ENCODE measurements around the gene TNKS2. TPM values are rescaled to one million over a fixed set of nuclear protein-coding genes. Genes with fewer than 3 reads are reported as not detected.

The TNKS2 gene
- total and polyA plus RNA-seq, 2 of the 13 experiments (the other 11 are each of a cell fraction or from before 2014, with no cell fraction given) = 15.2 to 19.4 TPM

- no peaks in the 10 kb centered on the region for H3K9me3 ChIP-seq (ENCODE audit: low read length)
- H3K9ac ChIP-seq (ENCODE audit: insufficient read depth, low read depth, low read length) = no peak overlapping the region
- CTCF ChIA-PET (ENCODE audit: low intra/inter-chr PET ratio, low total read pairs) = no interaction called here
- no peaks in the 10 kb centered on the region for H3K79me2 ChIP-seq (ENCODE audit: insufficient read depth, low read length)
- FAIRE-seq (no peak), ATAC-seq (peak; percentile 76), DNase-seq (ENCODE audit: low spot score) (peak; percentile 56)
- whole genome bisulfite sequencing (ENCODE audit: low lambda C conversion rate) = 5% methylated on average over 1 of the region's 1 CpG
- H3K27me3 ChIP-seq (ENCODE audit: control insufficient read depth in 1 of 2, insufficient read depth in 2 of 2, low read length in 2 of 2) = peaks cover 0 to 7% of the 10 kb centered on the region in 2 experiments; a peak in 1 of 5 replicates
- H4K20me1 ChIP-seq (ENCODE audit: insufficient read depth, low read length) = no peaks in the 10 kb centered on the region
- in situ Hi-C loops (cut with HindIII; ENCODE audit: extremely low pct_ligation_motif_present, low pct_unique_long_range_greater_than_20kb) = no loop called here
- H3K4me1 ChIP-seq (ENCODE audit: insufficient read depth, low read length) = peaks cover 31% of the 10 kb centered on the region
- intact Hi-C loops (cut with micrococcal nuclease; ENCODE audit: unreplicated experiment) = no loop called here
- H3K4me3 ChIP-seq (replicated peaks in 1 of 3; ENCODE audit: insufficient read depth in 1 of 3, low read depth in 2 of 3, low read length in 3 of 3) = no peak overlapping the region
- no peaks in the 10 kb centered on the region for H3K36me3 ChIP-seq (replicated peaks in 1 of 2; ENCODE audit: control insufficient read depth in 1 of 2, insufficient read depth in 2 of 2, low read length in 2 of 2)
- POLR2A ChIA-PET = interaction anchor here (1.0 to 1.7 kb wide), 4 partner anchors 11 to 93 kb away, joined by 4 to 7 read pairs (median 5); partner anchors contain the start of genes BTAF1 and TNKS2
- H2AFZ ChIP-seq (ENCODE audit: low read length) = no peak overlapping the region
- no peak overlapping the region for H3K4me2 ChIP-seq (ENCODE audit: low read depth, low read length)
- BruUV-seq (replicated peaks) = no TSS peak
- H3K27ac ChIP-seq (ENCODE audit: extremely low read length, insufficient read depth, low read length) = no peak overlapping the region
- no peak for TF ChIP-seq ZNF3 (CRISPR knock-in tag; IDR thresholded peaks at IDR 0.05)
- TF ChIP-seq RXRB (CRISPR knock-in tag; IDR thresholded peaks at IDR 0.05; ENCODE audit: borderline replicate concordance) = peak; percentile 29; the same call in 1 of the 2 replicates
- TF ChIP-seq ZNF318 (CRISPR knock-in tag; IDR thresholded peaks at IDR 0.05) = no peak
- peak; percentile 13; the same call in 1 of the 2 replicates for TF ChIP-seq ZNF644 (CRISPR knock-in tag; IDR thresholded peaks at IDR 0.05; ENCODE audit: low read depth)
- TF ChIP-seq ZFP91 (CRISPR knock-in tag; IDR thresholded peaks at IDR 0.05; ENCODE audit: borderline replicate concordance) = no peak
- peak; percentile 71; the same call in 1 of the 2 replicates for TF ChIP-seq ZMYM2 (CRISPR knock-in tag; IDR thresholded peaks at IDR 0.05)
- no peak for TF ChIP-seq ZNF570 (CRISPR knock-in tag; IDR thresholded peaks at IDR 0.05; ENCODE audit: borderline replicate concordance)
- TF ChIP-seq ATF1 (CRISPR knock-in tag; IDR thresholded peaks at IDR 0.05) = no peak
- TF ChIP-seq PCBP1 (IDR thresholded peaks at IDR 0.05; ENCODE audit: borderline replicate concordance, low read depth, low read length) = no peak
- TF ChIP-seq ZBTB2 (CRISPR knock-in tag; IDR thresholded peaks at IDR 0.05; ENCODE audit: low read depth) = no peak
- no peak for TF ChIP-seq TCF12 (IDR thresholded peaks at IDR 0.05)
- TF ChIP-seq TCF12 (CRISPR knock-in tag; IDR thresholded peaks at IDR 0.05) = no peak
Measured at GRCh38 chr10:91891125-91892001, 93.1 kb downstream of the TNKS2 start.
